Measurements from ENCODE around the gene PDLIM7. TPM values are rescaled to one million over a fixed set of nuclear protein-coding genes. Genes with fewer than 3 reads are reported as not detected.

Gene PDLIM7
- total and polyA plus RNA-seq, 2 experiments from 2014 or later = 94.7 to 128 TPM

DNA sequence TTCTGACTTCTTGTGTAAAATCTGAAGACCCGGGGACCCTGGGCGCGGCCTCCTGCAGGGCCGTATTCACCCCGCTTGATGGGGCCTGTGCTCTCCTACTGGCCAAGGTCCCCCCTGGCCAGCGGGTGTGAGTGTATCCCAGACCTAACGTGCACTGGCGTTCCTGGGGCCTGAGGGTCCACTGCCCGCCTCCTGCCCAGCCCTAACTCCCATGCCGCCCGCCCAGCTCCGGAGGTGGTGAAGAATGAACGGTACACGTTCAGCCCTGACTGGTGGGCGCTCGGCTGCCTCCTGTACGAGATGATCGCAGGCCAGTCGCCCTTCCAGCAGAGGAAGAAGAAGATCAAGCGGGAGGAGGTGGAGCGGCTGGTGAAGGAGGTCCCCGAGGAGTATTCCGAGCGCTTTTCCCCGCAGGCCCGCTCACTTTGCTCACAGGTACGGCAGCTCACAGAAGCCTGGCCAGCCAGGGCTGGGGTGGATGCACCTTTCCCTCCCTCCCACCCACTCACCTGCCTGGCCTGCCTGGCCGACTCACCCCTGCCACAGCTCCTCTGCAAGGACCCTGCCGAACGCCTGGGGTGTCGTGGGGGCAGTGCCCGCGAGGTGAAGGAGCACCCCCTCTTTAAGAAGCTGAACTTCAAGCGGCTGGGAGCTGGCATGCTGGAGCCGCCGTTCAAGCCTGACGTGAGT is 61.4 kb downstream of the PDLIM7 start:
- ATAC-seq = no peak
- no peak for DNase-seq (ENCODE audit: low spot score)
- Histone ChIP-seq H3K4me3 (no peak overlapping the region), H4K20me1 (replicated peaks; ENCODE audit: insufficient read depth) (no peaks in the 10 kb centered on the region), H3K4me1 (ENCODE audit: insufficient read depth) (0 out of 2 replicates have a peak, but pooled peaks cover 3% of the 10 kb centered on the region), H3K79me2 (replicated peaks; ENCODE audit: insufficient read depth) (no peaks in the 10 kb centered on the region), H3K27me3 (ENCODE audit: insufficient read depth) (no peaks in the 10 kb centered on the region), H3F3A (replicated peaks; ENCODE audit: low read depth) (peaks cover 7% of the 10 kb centered on the region; the same call in 1 of the 2 replicates), H3K27ac (ENCODE audit: low read depth) (no peak overlapping the region), H3K9me2 (ENCODE audit: insufficient read depth) (no peaks in the 10 kb centered on the region), H2AFZ (no peak overlapping the region), H3K36me3 (ENCODE audit: insufficient read depth) (peaks cover 3% of the 10 kb centered on the region; the same call in 1 of the 2 replicates), H3K4me2 (no peak overlapping the region)
- TF ChIP-seq, protein P1, sequence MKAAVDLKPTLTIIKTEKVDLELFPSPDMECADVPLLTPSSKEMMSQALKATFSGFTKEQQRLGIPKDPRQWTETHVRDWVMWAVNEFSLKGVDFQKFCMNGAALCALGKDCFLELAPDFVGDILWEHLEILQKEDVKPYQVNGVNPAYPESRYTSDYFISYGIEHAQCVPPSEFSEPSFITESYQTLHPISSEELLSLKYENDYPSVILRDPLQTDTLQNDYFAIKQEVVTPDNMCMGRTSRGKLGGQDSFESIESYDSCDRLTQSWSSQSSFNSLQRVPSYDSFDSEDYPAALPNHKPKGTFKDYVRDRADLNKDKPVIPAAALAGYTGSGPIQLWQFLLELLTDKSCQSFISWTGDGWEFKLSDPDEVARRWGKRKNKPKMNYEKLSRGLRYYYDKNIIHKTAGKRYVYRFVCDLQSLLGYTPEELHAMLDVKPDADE (IDR thresholded peaks at IDR 0.05) = no peak
- no peak for TF ChIP-seq POLR2AphosphoS5 (IDR thresholded peaks at IDR 0.05; ENCODE audit: low read depth)
- TF ChIP-seq, protein P2, sequence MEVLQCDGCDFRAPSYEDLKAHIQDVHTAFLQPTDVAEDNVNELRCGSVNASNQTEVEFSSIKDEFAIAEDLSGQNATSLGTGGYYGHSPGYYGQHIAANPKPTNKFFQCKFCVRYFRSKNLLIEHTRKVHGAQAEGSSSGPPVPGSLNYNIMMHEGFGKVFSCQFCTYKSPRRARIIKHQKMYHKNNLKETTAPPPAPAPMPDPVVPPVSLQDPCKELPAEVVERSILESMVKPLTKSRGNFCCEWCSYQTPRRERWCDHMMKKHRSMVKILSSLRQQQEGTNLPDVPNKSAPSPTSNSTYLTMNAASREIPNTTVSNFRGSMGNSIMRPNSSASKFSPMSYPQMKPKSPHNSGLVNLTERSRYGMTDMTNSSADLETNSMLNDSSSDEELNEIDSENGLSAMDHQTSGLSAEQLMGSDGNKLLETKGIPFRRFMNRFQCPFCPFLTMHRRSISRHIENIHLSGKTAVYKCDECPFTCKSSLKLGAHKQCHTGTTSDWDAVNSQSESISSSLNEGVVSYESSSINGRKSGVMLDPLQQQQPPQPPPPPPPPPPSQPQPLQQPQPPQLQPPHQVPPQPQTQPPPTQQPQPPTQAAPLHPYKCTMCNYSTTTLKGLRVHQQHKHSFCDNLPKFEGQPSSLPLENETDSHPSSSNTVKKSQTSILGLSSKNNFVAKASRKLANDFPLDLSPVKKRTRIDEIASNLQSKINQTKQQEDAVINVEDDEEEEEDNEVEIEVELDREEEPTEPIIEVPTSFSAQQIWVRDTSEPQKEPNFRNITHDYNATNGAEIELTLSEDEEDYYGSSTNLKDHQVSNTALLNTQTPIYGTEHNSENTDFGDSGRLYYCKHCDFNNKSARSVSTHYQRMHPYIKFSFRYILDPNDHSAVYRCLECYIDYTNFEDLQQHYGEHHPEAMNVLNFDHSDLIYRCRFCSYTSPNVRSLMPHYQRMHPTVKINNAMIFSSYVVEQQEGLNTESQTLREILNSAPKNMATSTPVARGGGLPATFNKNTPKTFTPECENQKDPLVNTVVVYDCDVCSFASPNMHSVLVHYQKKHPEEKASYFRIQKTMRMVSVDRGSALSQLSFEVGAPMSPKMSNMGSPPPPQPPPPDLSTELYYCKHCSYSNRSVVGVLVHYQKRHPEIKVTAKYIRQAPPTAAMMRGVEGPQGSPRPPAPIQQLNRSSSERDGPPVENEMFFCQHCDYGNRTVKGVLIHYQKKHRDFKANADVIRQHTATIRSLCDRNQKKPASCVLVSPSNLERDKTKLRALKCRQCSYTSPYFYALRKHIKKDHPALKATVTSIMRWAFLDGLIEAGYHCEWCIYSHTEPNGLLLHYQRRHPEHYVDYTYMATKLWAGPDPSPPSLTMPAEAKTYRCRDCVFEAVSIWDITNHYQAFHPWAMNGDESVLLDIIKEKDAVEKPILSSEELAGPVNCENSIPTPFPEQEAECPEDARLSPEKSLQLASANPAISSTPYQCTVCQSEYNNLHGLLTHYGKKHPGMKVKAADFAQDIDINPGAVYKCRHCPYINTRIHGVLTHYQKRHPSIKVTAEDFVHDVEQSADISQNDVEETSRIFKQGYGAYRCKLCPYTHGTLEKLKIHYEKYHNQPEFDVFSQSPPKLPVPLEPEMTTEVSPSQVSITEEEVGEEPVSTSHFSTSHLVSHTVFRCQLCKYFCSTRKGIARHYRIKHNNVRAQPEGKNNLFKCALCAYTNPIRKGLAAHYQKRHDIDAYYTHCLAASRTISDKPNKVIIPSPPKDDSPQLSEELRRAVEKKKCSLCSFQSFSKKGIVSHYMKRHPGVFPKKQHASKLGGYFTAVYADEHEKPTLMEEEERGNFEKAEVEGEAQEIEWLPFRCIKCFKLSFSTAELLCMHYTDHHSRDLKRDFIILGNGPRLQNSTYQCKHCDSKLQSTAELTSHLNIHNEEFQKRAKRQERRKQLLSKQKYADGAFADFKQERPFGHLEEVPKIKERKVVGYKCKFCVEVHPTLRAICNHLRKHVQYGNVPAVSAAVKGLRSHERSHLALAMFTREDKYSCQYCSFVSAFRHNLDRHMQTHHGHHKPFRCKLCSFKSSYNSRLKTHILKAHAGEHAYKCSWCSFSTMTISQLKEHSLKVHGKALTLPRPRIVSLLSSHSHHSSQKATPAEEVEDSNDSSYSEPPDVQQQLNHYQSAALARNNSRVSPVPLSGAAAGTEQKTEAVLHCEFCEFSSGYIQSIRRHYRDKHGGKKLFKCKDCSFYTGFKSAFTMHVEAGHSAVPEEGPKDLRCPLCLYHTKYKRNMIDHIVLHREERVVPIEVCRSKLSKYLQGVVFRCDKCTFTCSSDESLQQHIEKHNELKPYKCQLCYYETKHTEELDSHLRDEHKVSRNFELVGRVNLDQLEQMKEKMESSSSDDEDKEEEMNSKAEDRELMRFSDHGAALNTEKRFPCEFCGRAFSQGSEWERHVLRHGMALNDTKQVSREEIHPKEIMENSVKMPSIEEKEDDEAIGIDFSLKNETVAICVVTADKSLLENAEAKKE (CRISPR knock-in tag; IDR thresholded peaks at IDR 0.05) = no peak
- TF ChIP-seq, protein P3, sequence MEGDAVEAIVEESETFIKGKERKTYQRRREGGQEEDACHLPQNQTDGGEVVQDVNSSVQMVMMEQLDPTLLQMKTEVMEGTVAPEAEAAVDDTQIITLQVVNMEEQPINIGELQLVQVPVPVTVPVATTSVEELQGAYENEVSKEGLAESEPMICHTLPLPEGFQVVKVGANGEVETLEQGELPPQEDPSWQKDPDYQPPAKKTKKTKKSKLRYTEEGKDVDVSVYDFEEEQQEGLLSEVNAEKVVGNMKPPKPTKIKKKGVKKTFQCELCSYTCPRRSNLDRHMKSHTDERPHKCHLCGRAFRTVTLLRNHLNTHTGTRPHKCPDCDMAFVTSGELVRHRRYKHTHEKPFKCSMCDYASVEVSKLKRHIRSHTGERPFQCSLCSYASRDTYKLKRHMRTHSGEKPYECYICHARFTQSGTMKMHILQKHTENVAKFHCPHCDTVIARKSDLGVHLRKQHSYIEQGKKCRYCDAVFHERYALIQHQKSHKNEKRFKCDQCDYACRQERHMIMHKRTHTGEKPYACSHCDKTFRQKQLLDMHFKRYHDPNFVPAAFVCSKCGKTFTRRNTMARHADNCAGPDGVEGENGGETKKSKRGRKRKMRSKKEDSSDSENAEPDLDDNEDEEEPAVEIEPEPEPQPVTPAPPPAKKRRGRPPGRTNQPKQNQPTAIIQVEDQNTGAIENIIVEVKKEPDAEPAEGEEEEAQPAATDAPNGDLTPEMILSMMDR (conservative IDR thresholded peaks at IDR 0.05; ENCODE audit: low read depth in 2 of 2) = no peak
- no peak for TF ChIP-seq NANOG (IDR thresholded peaks at IDR 0.05; ENCODE audit: borderline replicate concordance)
- TF ChIP-seq EZH2 (IDR thresholded peaks at IDR 0.05; ENCODE audit: low read depth, unreplicated experiment) = no peak
- no peak for TF ChIP-seq STAT1 (IDR thresholded peaks at IDR 0.05; ENCODE audit: unreplicated experiment)
- TF ChIP-seq, protein P4, sequence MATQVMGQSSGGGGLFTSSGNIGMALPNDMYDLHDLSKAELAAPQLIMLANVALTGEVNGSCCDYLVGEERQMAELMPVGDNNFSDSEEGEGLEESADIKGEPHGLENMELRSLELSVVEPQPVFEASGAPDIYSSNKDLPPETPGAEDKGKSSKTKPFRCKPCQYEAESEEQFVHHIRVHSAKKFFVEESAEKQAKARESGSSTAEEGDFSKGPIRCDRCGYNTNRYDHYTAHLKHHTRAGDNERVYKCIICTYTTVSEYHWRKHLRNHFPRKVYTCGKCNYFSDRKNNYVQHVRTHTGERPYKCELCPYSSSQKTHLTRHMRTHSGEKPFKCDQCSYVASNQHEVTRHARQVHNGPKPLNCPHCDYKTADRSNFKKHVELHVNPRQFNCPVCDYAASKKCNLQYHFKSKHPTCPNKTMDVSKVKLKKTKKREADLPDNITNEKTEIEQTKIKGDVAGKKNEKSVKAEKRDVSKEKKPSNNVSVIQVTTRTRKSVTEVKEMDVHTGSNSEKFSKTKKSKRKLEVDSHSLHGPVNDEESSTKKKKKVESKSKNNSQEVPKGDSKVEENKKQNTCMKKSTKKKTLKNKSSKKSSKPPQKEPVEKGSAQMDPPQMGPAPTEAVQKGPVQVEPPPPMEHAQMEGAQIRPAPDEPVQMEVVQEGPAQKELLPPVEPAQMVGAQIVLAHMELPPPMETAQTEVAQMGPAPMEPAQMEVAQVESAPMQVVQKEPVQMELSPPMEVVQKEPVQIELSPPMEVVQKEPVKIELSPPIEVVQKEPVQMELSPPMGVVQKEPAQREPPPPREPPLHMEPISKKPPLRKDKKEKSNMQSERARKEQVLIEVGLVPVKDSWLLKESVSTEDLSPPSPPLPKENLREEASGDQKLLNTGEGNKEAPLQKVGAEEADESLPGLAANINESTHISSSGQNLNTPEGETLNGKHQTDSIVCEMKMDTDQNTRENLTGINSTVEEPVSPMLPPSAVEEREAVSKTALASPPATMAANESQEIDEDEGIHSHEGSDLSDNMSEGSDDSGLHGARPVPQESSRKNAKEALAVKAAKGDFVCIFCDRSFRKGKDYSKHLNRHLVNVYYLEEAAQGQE (IDR thresholded peaks at IDR 0.05; ENCODE audit: unreplicated experiment) = no peak
- no peak for TF ChIP-seq JUNB (IDR thresholded peaks at IDR 0.05; ENCODE audit: unreplicated experiment)
- TF ChIP-seq EZH2phosphoT487 (IDR thresholded peaks at IDR 0.05; ENCODE audit: unreplicated experiment) = no peak
- Mint-ChIP-seq H3K4me3 (no peak overlapping the region), H3K9me3 (peaks cover 4% of the 10 kb centered on the region; the same call in 1 of the 3 replicates), H3K36me3 (ENCODE audit: low read depth) (peaks cover 58% of the 10 kb centered on the region), H3K4me1 (peaks cover 9% of the 10 kb centered on the region), H3K27me3 (ENCODE audit: insufficient read depth, low read depth, poor library complexity) (peaks cover 7% of the 10 kb centered on the region), H3K27ac (no peak overlapping the region)
